OCI-LY3 (cell line): ENCODE measurements around the gene PPP6R3.

Source experiments
- CTCF ChIP-seq: fragments of 200-600, 300-600 bp; sonication (generic); IDR thresholded peaks from 2 replicates; pipeline ENCODE4 v1.5.1; 2014; ENCODE audit warnings: antibody characterized with exemption, low read length, low read depth
- EZH2phosphoT487 ChIP-seq: fragments of 200-600 bp; shearing (Covaris generic); IDR thresholded peaks from 2 replicates; pipeline ENCODE4 v1.6.1; 2018; ENCODE audit warnings: antibody characterized with exemption, mixed run types, low read depth

DNA sequence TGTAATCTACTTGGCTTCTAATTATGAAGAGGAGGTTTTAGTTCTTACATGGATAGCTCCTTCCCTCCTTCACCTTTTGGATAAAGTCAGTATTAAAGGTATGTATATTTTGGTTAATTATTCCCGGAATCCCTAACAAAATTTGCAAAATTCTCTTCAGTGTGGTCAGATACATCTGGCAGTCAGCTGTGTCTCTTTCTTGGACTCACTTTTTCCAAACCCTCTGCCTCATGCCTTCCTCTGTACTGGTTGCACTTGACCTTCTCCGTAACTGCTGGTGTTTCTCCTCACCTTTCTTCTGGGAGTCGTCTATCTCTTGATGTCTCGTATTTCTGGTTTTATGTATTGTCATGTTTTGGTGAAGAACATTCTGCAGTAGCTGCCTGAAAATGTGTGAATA lies 62.5 kb downstream of the PPP6R3 start:
- TF ChIP-seq CTCF, result no peak
- no peak for TF ChIP-seq EZH2phosphoT487
